ENCODE results near the gene ITIH2. TPM values are rescaled to one million over a fixed set of nuclear protein-coding genes. Genes with fewer than 3 reads are reported as not detected.

ITIH2 gene
- total RNA-seq, 4 donors from 2014 or later, result not detected

DNA sequence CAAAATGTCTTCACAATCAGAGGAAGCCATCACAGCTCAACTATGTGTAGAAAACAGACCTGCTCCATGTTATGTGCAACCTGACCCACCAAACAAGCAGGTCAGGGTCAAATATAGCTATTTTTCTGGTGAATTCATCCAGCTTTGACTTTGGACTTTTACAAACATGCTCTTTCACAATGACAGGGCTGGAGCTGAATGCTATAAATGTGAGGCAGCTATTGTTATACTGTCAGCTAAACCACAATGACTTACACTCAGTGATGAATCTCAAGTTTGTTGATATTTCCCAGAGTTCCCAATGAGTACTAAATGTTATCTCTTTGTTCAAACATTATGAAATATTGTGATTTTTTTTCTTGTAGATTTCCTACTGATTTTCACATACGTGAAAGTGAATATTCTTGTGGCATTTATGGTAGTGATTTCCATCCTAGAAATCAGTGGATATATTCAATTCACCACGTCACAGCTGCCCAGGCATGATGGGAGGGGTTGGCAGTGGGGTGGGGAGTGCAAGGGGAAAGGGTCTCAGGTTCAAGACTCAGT, 2.5 kb upstream of the ITIH2 start:
- ATAC-seq, result no peak
- H3K27me3 ChIP-seq, result peaks cover 41% of the 10 kb centered on the region
- no peak overlapping the region for H3K27ac ChIP-seq
- no peaks in the 10 kb centered on the region for H3K9me3 ChIP-seq
- 50 to 69% methylated on average over 2 of the region's 2 CpGs for WGBS, 2 donors (ENCODE audit: low coverage in 1 of 2)
- no peak overlapping the region for H3K4me3 ChIP-seq
- peaks cover 0 to 13% (median 0%) of the 10 kb centered on the region in 3 donors for H3K4me1 ChIP-seq
- H3K36me3 ChIP-seq, result no peaks in the 10 kb centered on the region
- TF ChIP-seq POLR2AphosphoS5 (IDR thresholded peaks at IDR 0.05) (no peak), POLR2A (IDR thresholded peaks at IDR 0.05) (no peak), EP300 (IDR thresholded peaks at IDR 0.05) (no peak)
- TF ChIP-seq, protein P1, sequence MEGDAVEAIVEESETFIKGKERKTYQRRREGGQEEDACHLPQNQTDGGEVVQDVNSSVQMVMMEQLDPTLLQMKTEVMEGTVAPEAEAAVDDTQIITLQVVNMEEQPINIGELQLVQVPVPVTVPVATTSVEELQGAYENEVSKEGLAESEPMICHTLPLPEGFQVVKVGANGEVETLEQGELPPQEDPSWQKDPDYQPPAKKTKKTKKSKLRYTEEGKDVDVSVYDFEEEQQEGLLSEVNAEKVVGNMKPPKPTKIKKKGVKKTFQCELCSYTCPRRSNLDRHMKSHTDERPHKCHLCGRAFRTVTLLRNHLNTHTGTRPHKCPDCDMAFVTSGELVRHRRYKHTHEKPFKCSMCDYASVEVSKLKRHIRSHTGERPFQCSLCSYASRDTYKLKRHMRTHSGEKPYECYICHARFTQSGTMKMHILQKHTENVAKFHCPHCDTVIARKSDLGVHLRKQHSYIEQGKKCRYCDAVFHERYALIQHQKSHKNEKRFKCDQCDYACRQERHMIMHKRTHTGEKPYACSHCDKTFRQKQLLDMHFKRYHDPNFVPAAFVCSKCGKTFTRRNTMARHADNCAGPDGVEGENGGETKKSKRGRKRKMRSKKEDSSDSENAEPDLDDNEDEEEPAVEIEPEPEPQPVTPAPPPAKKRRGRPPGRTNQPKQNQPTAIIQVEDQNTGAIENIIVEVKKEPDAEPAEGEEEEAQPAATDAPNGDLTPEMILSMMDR (IDR thresholded peaks at IDR 0.05), result no peak

DNA sequence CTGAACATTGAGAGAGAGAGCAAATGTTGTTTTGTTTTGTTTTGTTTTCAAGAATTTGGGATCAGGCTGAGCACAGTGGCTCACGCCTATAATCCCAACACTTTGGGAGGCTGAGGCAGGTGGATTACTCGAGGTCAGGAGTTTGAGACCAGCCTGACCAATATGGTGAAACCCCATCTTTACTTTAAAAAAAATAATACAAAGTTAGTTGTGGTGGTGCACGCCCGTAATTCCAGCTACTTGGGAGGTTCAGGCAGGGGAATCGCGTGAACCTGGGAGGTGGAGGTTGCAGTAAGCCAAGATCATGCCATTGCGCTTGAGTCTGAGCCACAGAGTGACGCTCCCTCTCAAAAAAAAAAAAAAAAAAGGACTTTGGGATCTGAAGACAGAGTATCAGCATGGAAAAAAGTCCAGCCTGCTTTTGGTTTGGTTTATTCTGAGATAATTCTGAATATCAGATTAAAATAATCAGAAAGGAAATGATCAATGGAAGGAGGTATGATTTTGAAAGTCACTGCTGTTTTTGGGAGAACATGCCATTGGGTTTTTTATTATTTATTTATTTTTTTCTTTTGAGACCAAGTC, 1.9 kb upstream of the ITIH2 start:
- ATAC-seq, result no peak
- no peaks in the 10 kb centered on the region for H3K36me3 ChIP-seq
- peaks cover 0 to 13% (median 0%) of the 10 kb centered on the region in 3 donors for H3K4me1 ChIP-seq
- no peak overlapping the region for H3K4me3 ChIP-seq
- no peaks in the 10 kb centered on the region for H3K9me3 ChIP-seq
- no peak overlapping the region for H3K27ac ChIP-seq
- no peak for TF ChIP-seq POLR2AphosphoS5 (IDR thresholded peaks at IDR 0.05)
- H3K27me3 ChIP-seq, result peaks cover 45% of the 10 kb centered on the region
- 89 to 91% methylated on average over 8 of the region's 8 CpGs for WGBS, 2 donors (ENCODE audit: low coverage in 1 of 2)

DNA sequence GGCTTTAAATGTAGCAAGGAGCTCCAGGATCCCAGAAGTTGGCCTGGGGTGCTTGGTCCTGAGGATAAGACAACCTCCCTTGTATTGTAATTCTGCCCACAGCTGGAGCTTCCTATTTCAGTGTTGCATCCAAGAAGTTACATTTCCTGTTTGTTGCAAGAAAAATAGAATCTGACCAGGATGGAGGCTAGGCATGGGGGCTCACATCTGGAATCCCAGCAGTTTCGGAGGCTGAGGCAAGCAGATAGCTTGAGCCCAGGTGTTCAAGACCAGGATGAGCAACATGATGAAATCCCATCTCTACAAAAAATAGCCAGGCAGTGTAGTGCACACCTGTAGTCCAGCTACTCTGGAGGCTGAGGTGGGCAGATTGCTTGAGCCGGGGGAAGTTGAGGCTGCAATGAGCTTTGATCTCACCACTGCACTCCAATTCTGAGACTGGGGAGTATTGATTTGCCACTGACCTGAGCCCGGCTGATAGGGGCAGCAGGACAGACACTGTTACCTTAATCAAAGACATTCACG, 766 bp upstream of the ITIH2 start:
- no peak for TF ChIP-seq POLR2AphosphoS5 (IDR thresholded peaks at IDR 0.05)
- TF ChIP-seq, protein P1 (IDR thresholded peaks at IDR 0.05), result no peak
- no peak for TF ChIP-seq POLR2A (IDR thresholded peaks at IDR 0.05)
- no peak for TF ChIP-seq EP300 (IDR thresholded peaks at IDR 0.05)
- H3K36me3 ChIP-seq, result no peaks in the 10 kb centered on the region
- peaks cover 45% of the 10 kb centered on the region for H3K27me3 ChIP-seq
- H3K4me3 ChIP-seq, result no peak overlapping the region
- H3K9me3 ChIP-seq, result no peaks in the 10 kb centered on the region
- WGBS, 2 donors (ENCODE audit: low coverage in 1 of 2), result 88 to 100% methylated on average over 2 to 3 of the region's 4 CpGs
- H3K4me1 ChIP-seq, result peaks cover 0 to 3% (median 0%) of the 10 kb centered on the region in 3 donors
- ATAC-seq, result no peak
- H3K27ac ChIP-seq, result no peak overlapping the region

DNA sequence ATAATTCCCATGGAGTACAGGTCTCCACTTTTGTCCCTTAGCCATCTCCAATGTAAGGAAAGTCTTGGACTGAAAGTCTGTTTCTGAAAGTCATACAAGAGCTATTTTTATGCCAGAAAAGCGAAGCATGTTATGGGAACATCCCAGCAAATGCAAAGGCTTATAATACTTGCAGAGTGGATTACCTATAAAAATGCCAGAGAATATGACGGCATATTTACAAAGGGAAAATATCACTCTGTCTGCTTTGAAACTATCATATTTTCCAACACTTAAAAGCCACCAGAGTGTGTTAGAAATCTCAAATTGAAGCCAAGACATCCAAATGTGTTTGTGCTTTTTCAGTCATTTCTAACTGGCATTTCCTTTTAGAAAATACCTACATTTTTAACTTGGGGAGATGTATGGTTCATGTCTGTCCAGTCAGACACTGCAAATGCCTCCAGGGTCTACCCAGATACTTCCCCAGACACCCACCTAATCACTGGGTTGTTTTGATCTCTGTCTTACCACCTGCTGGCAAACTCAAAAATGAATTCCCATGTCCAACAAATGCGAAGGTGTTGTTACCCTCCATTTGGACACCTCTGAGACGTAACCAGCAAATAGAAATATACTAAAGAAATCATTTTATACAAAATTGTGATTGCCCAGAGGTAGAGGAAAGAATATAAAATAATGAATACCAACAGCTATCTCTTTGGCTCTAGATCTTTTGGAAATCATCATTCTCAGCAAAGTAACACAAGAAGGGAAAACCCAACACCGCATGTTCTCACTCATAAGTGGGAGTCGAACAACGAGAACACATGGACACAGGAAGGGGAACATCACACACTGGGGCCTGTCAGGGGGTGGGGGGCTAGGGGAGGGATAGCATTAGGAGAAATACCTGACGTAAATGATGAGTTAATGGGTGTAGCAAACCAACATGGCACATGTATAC, 1.2 kb downstream of the ITIH2 start:
- TF ChIP-seq POLR2AphosphoS5 (IDR thresholded peaks at IDR 0.05) (no peak), POLR2A (IDR thresholded peaks at IDR 0.05) (no peak), EP300 (IDR thresholded peaks at IDR 0.05) (no peak)
- TF ChIP-seq, protein P1 (IDR thresholded peaks at IDR 0.05), result no peak
- Histone ChIP-seq H3K4me1 (no peaks in the 10 kb centered on the region), H3K27ac (no peak overlapping the region), H3K27me3 (peaks cover 49% of the 10 kb centered on the region), H3K4me3 (no peak overlapping the region), H3K36me3 (no peaks in the 10 kb centered on the region), H3K9me3 (no peaks in the 10 kb centered on the region)
- ATAC-seq, result no peak
- 72 to 86% methylated on average over 4 to 8 of the region's 8 CpGs for WGBS, 2 donors (ENCODE audit: low coverage in 1 of 2)

DNA sequence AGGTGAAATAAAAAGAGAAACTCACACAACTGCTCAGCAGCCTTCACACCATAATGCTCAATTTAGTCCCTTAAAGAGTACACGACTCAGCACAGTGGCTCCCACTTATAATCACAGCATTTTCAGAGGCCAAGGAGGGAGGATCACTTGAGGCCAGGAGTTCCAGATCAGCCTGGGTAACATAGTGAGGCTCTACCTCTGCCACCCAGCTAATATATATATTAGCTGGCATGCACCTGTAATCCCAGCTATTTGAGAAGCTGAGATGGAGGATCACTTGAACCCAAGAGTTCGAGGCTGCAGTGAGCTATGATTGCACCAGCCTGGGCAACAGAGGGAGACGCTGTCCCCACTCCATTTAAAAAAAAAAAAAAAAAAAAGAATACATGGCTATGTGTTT, 2.2 kb downstream of the ITIH2 start:
- H3K36me3 ChIP-seq, result no peaks in the 10 kb centered on the region
- peaks cover 49% of the 10 kb centered on the region for H3K27me3 ChIP-seq
- H3K9me3 ChIP-seq, result no peaks in the 10 kb centered on the region
- 71 to 83% methylated on average over 1 of the region's 3 CpGs for WGBS, 2 donors (ENCODE audit: low coverage in 1 of 2)
- no peak for ATAC-seq
- no peak overlapping the region for H3K27ac ChIP-seq
- TF ChIP-seq EP300 (IDR thresholded peaks at IDR 0.05) (no peak), POLR2A (IDR thresholded peaks at IDR 0.05) (no peak), POLR2AphosphoS5 (IDR thresholded peaks at IDR 0.05) (no peak)
- TF ChIP-seq, protein P1 (IDR thresholded peaks at IDR 0.05), result no peak
- H3K4me1 ChIP-seq, result no peaks in the 10 kb centered on the region
- H3K4me3 ChIP-seq, result no peak overlapping the region

Data from gastroesophageal sphincter (tissue), 4 donors.